H1 (cell line): ENCODE results near the gene OBP2B. TPM values are rescaled to one million over a fixed set of nuclear protein-coding genes. Genes with fewer than 3 reads are reported as not detected.

ENCODE experiments used
- CTCF ChIA-PET: fragments of 300-600 bp; sonication (Branson Sonifier 250); formaldehyde crosslinking; loops from one replicate; lab custom pipeline; 2021; ENCODE audit not compliant: partially characterized antibody; lab: Charles Lee
- POLR2A ChIA-PET: fragments of 300-600 bp; sonication (Branson Sonifier 250); formaldehyde crosslinking; loops from one replicate; lab custom pipeline; 2021; ENCODE audit warnings: inconsistent platforms; ENCODE audit not compliant: partially characterized antibody; lab: Charles Lee
- DNase-seq, 2 experiments: peaks; one replicate each; pipeline versions ENCODE4 v3.0.0 to v3.0.0-alpha.2; 2010 to 2022; ENCODE audit warnings: low spot score in 2 of 2, low read depth in 1 of 2, mixed read lengths in 1 of 2
- FAIRE-seq: peaks from 2 replicates; lab custom pipeline; 2011; peaks lifted over from hg19 to GRCh38; lab: Jason Lieb, UNC
- H2AFZ ChIP-seq: 2 replicates; pipeline ENCODE4 v1.8.1; 2012; ENCODE audit warnings: low read length, inconsistent platforms
- H2AK5ac ChIP-seq: 2 replicates; pipeline ENCODE4 v1.6.1; 2013; ENCODE audit warnings: low read depth, low read length
- H2BK120ac ChIP-seq: replicated peaks from 2 replicates; pipeline ENCODE3; 2013; ENCODE audit warnings: low read depth, low read length, inconsistent platforms
- H2BK12ac ChIP-seq: 2 replicates; pipeline ENCODE4 v1.6.1; 2013; ENCODE audit warnings: low read depth, low read length
- H2BK15ac ChIP-seq: 2 replicates; pipeline ENCODE4 v1.6.1; 2013; ENCODE audit warnings: low read length
- H2BK20ac ChIP-seq: 2 replicates; pipeline ENCODE4 v1.6.1; 2013; ENCODE audit warnings: low read length
- H2BK5ac ChIP-seq: 2 replicates; pipeline ENCODE4 v1.6.1; 2013; ENCODE audit warnings: low read depth, low read length
- H3K14ac ChIP-seq: 2 replicates; pipeline ENCODE4 v1.6.1; 2013; ENCODE audit warnings: inconsistent platforms; ENCODE audit not compliant: insufficient read length
- H3K18ac ChIP-seq: 2 replicates; pipeline ENCODE4 v1.6.1; 2013; ENCODE audit warnings: low read length; ENCODE audit errors: extremely low read depth
- H3K23ac ChIP-seq: 2 replicates; pipeline ENCODE4 v1.6.1; 2013; ENCODE audit warnings: inconsistent platforms; ENCODE audit not compliant: insufficient read length
- H3K23me2 ChIP-seq: 2 replicates; pipeline ENCODE4 v1.6.1; 2013; ENCODE audit warnings: low read depth, low read length
- H3K27ac ChIP-seq: 2 replicates; pipeline ENCODE4 v1.6.1; 2011; ENCODE audit warnings: low read depth, low read length, inconsistent platforms
- H3K27me3 ChIP-seq, 4 experiments: replicated peaks in 1 of 4; 1 replicate in 1 of 4; 2 replicates in 3 of 4; pipeline versions ENCODE4 v1.6.1 to v1.8.1; 2011 to 2013; ENCODE audit warnings: low read length in 3 of 4, mild to moderate bottlenecking in 3 of 4, inconsistent platforms in 2 of 4, mixed read lengths in 2 of 4, moderate library complexity in 1 of 4; ENCODE audit not compliant: control insufficient read depth in 3 of 4, insufficient read depth in 3 of 4; ENCODE audit errors: extremely low read depth in 1 of 4
- H3K36me3 ChIP-seq, 4 experiments: 2 replicates each; pipeline versions ENCODE4 v1.6.1 to v1.8.1; 2011 to 2013; ENCODE audit warnings: mild to moderate bottlenecking in 4 of 4, low read length in 3 of 4, moderate library complexity in 2 of 4, control low read depth in 1 of 4, inconsistent platforms in 1 of 4; ENCODE audit not compliant: insufficient read depth in 4 of 4, control insufficient read depth in 2 of 4
- H3K4ac ChIP-seq: replicated peaks from 2 replicates; pipeline ENCODE3; 2013; ENCODE audit warnings: low read length, low read depth, mixed read lengths, inconsistent platforms; ENCODE audit not compliant: insufficient read length
- H3K4me1 ChIP-seq, 4 experiments: replicated peaks in 1 of 4; 1 replicate in 1 of 4; 2 replicates in 3 of 4; pipeline versions ENCODE4 v1.6.1 to v1.8.1; 2011 to 2013; ENCODE audit warnings: low read length in 3 of 4, inconsistent platforms in 2 of 4, mixed read lengths in 1 of 4; ENCODE audit not compliant: insufficient read depth in 4 of 4, control insufficient read depth in 3 of 4
- H3K4me2 ChIP-seq, 2 experiments: 2 replicates each; pipeline versions ENCODE4 v1.6.1 to v1.8.1; 2011 to 2013; ENCODE audit warnings: low read depth in 2 of 2, low read length in 2 of 2, control low read depth in 1 of 2, inconsistent platforms in 1 of 2, mild to moderate bottlenecking in 1 of 2; ENCODE audit not compliant: insufficient read depth in 1 of 2
- H3K4me3 ChIP-seq, 4 experiments: fragments of 200-600, 300-600 bp in 1 of 4; sonication (generic), shearing (Covaris generic), sonication (Bioruptor Twin) in 1 of 4; 2 replicates each; pipeline versions ENCODE4 v1.5.1 to v1.8.1; 2011 to 2016; ENCODE audit warnings: low read length in 4 of 4, low read depth in 3 of 4, control low read depth in 2 of 4, inconsistent platforms in 2 of 4, mild to moderate bottlenecking in 2 of 4, mixed read lengths in 1 of 4, moderate library complexity in 1 of 4; ENCODE audit not compliant: insufficient read depth in 2 of 4; ENCODE audit errors: extremely low read depth in 1 of 4
- H3K56ac ChIP-seq: replicated peaks from 2 replicates; pipeline ENCODE3; 2013; ENCODE audit warnings: low read depth, mild to moderate bottlenecking, mixed read lengths, low read length, inconsistent platforms; ENCODE audit not compliant: insufficient read length
- H3K79me1 ChIP-seq: 2 replicates; pipeline ENCODE4 v1.6.1; 2013; ENCODE audit warnings: low read depth, low read length, control low read depth
- H3K79me2 ChIP-seq, 2 experiments: 2 replicates each; pipeline versions ENCODE4 v1.6.1 to v1.8.1; 2012 to 2013; ENCODE audit warnings: low read length in 2 of 2, mild to moderate bottlenecking in 2 of 2, inconsistent platforms in 1 of 2; ENCODE audit not compliant: insufficient read depth in 2 of 2, control insufficient read depth in 1 of 2
- H3K9ac ChIP-seq, 4 experiments: replicated peaks in 1 of 4; 1 replicate in 1 of 4; 2 replicates in 3 of 4; pipeline versions ENCODE4 v1.6.1 to v1.8.1; 2011 to 2013; ENCODE audit warnings: low read depth in 3 of 4, low read length in 3 of 4, control low read depth in 2 of 4, mild to moderate bottlenecking in 2 of 4, moderate library complexity in 2 of 4, inconsistent platforms in 1 of 4; ENCODE audit errors: extremely low read depth in 1 of 4
- H3K9me3 ChIP-seq, 2 experiments: 2 replicates each; pipeline versions ENCODE4 v1.6.1 to v1.8.1; 2012 to 2013; ENCODE audit warnings: mild to moderate bottlenecking in 2 of 2, moderate library complexity in 2 of 2, control low read depth in 1 of 2, inconsistent platforms in 1 of 2, low read depth in 1 of 2, low read length in 1 of 2, mixed read lengths in 1 of 2; ENCODE audit not compliant: insufficient read depth in 2 of 2
- H4K20me1 ChIP-seq, 2 experiments: replicated peaks in 1 of 2; 2 replicates each; pipeline versions ENCODE3 to v1.8.1; 2011 to 2013; ENCODE audit warnings: inconsistent platforms in 2 of 2, low read length in 2 of 2, mild to moderate bottlenecking in 1 of 2; ENCODE audit not compliant: insufficient read depth in 2 of 2, control insufficient read depth in 1 of 2
- H4K5ac ChIP-seq: 2 replicates; pipeline ENCODE4 v1.6.1; 2013; ENCODE audit warnings: low read length, low read depth, mixed read lengths, inconsistent platforms; ENCODE audit not compliant: insufficient read length
- H4K8ac ChIP-seq: 2 replicates; pipeline ENCODE4 v1.8.0; 2013; ENCODE audit warnings: mild to moderate bottlenecking, moderate library complexity, low read length, inconsistent platforms; ENCODE audit not compliant: insufficient read depth; ENCODE audit errors: extremely low read depth
- H4K91ac ChIP-seq: replicated peaks from 2 replicates; pipeline ENCODE3; 2013; ENCODE audit warnings: low read length, mixed read lengths, inconsistent platforms; ENCODE audit not compliant: insufficient read length
- RAD21 ChIP-seq, 2 experiments: IDR thresholded peaks in 1 of 2; conservative IDR thresholded peaks in 1 of 2; 2 replicates each; pipeline ENCODE4 v1.6.1; 2011; ENCODE audit warnings: low read depth in 2 of 2, low read length in 2 of 2, improper control_type of control experiment in 1 of 2, inconsistent platforms in 1 of 2, mild to moderate bottlenecking in 1 of 2, moderate library complexity in 1 of 2
- WGBS, 2 experiments: shearing (Covaris generic) in 1 of 2; methylation state at CpG; one replicate each; pipeline versions ENCODE4 v1.1.6 to v1.1.7; 2013 to 2015; ENCODE audit warnings: low lambda C conversion rate in 2 of 2, mixed read lengths in 2 of 2, inconsistent platforms in 1 of 2, low coverage in 1 of 2, missing lambda C conversion rate in 1 of 2; ENCODE audit not compliant: insufficient replicate concordance in 2 of 2, insufficient coverage in 1 of 2, insufficient read length in 1 of 2; ENCODE audit errors: extremely low coverage in 1 of 2, missing lambda C conversion rate in 1 of 2; 5-methylcytosine and 5-hydroxymethylcytosine counted together
- polyA plus RNA-seq, 7 experiments: library from polyadenylated mRNA; depleted of rRNA in 3 of 7; stranded (reverse) in 5 of 7; unstranded in 2 of 7; fragments of >200 nt in 5 of 7; fragments of 200-250 nt in 2 of 7; gene quantifications; 1 replicate in 5 of 7; 2 replicates in 1 of 7; 4 replicates in 1 of 7; pipeline versions ENCODE4 v1.2.1 to v1.2.3, GENCODE V29; 2011 to 2013; ENCODE audit warnings: missing spikeins in 2 of 7, mixed read lengths in 2 of 7
- total RNA-seq: library from RNA; stranded (reverse); fragmentation: NEBNext Ultra II Directional; extraction: Animal tissue kit (Norgen Biotek cat#: 25700); gene quantifications from 2 replicates; pipeline ENCODE4 v1.2.1, GENCODE V29; 2021
- TF ChIP-seq, protein P1 (sequence below), 3 experiments: IDR thresholded peaks; 1 replicate in 2 of 3; 2 replicates in 1 of 3; pipeline versions ENCODE4 v1.5.1 to v1.6.1; 2011; ENCODE audit warnings: low read length in 3 of 3, mild to moderate bottlenecking in 3 of 3, inconsistent platforms in 2 of 3, low read depth in 1 of 3, moderate library complexity in 1 of 3; ENCODE audit not compliant: insufficient read depth in 1 of 3; ENCODE audit errors: control extremely low read depth in 1 of 3
- TF ChIP-seq, protein P2 (sequence below): IDR thresholded peaks from 2 replicates; pipeline ENCODE4 v1.6.1; 2012; ENCODE audit warnings: inconsistent platforms

The OBP2B gene
- total and polyA plus RNA-seq, 2 of the 8 experiments (the other 6 are each of a cell fraction or from before 2014, with no cell fraction given) = not detected

DNA sequence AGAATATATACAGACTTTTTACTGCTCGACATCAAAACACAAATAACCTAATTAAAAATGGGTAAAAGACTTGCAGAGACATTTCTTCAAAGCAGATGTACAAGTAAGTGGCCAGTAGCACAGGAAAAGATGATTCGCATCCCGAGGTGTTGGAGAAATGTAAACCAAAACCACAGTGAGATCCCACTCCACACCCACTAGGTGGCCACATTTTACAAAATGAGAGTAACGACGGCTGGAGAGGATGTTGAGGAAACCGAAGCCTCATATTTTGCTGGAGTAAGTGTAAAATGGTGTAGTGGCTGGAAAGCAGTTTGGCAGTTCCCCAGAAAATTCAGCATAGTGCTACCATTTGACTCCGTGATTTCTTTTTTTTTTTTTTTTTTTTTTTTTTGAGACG, 24.1 kb downstream of the OBP2B start:
- H2BK5ac ChIP-seq = no peak overlapping the region
- no peak overlapping the region for H3K9ac ChIP-seq
- H3K4ac ChIP-seq = no peak overlapping the region
- no peak overlapping the region for H2BK12ac ChIP-seq
- peaks cover 0 to 1% of the 10 kb centered on the region in 2 experiments for H4K20me1 ChIP-seq
- no peak overlapping the region for H4K8ac ChIP-seq
- no peak overlapping the region for H2BK20ac ChIP-seq
- H2BK15ac ChIP-seq = no peak overlapping the region
- no peak overlapping the region for H4K91ac ChIP-seq
- no peak overlapping the region for H3K14ac ChIP-seq
- no peak overlapping the region for H3K23ac ChIP-seq
- no peaks in the 10 kb centered on the region for H3K9me3 ChIP-seq
- TF ChIP-seq, protein P1, sequence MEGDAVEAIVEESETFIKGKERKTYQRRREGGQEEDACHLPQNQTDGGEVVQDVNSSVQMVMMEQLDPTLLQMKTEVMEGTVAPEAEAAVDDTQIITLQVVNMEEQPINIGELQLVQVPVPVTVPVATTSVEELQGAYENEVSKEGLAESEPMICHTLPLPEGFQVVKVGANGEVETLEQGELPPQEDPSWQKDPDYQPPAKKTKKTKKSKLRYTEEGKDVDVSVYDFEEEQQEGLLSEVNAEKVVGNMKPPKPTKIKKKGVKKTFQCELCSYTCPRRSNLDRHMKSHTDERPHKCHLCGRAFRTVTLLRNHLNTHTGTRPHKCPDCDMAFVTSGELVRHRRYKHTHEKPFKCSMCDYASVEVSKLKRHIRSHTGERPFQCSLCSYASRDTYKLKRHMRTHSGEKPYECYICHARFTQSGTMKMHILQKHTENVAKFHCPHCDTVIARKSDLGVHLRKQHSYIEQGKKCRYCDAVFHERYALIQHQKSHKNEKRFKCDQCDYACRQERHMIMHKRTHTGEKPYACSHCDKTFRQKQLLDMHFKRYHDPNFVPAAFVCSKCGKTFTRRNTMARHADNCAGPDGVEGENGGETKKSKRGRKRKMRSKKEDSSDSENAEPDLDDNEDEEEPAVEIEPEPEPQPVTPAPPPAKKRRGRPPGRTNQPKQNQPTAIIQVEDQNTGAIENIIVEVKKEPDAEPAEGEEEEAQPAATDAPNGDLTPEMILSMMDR (IDR thresholded peaks at IDR 0.05; ENCODE audit: control extremely low read depth in 1 of 3, insufficient read depth in 1 of 3, low read depth in 1 of 3, low read length in 3 of 3) = peak; percentile 9 to 58 (median 54)
- TF ChIP-seq, protein P2, sequence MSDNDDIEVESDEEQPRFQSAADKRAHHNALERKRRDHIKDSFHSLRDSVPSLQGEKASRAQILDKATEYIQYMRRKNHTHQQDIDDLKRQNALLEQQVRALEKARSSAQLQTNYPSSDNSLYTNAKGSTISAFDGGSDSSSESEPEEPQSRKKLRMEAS = no peak
- TF ChIP-seq RAD21 (IDR thresholded peaks at IDR 0.05 in 1 of 2, conservative IDR thresholded peaks at IDR 0.05 in 1 of 2; ENCODE audit: low read depth in 2 of 2, low read length in 2 of 2) = peak; percentile 46 to 62; a peak in 3 of 4 replicates
- no peak overlapping the region for H3K4me2 ChIP-seq
- H3K18ac ChIP-seq = no peak overlapping the region
- DNase-seq = no peak
- no peak overlapping the region for H2AFZ ChIP-seq
- no peaks in the 10 kb centered on the region for H3K4me1 ChIP-seq
- H3K79me1 ChIP-seq = no peaks in the 10 kb centered on the region
- no peaks in the 10 kb centered on the region for H3K36me3 ChIP-seq
- WGBS, 2 experiments = 57% methylated on average over 6 of the region's 8 CpGs; no CpG with 5 or more reads in 1 of the 2 experiments
- H4K5ac ChIP-seq = no peak overlapping the region
- H3K79me2 ChIP-seq = no peaks in the 10 kb centered on the region
- no peak overlapping the region for H3K27ac ChIP-seq
- no peaks in the 10 kb centered on the region for H3K23me2 ChIP-seq
- CTCF ChIA-PET = interaction anchor here (0.6 to 5.5 kb wide), 23 partner anchors 9 to 290 kb away, joined by 3 to 123 read pairs (median 6); no protein-coding TSS in a partner anchor
- peaks cover 0 to 13% (median 9%) of the 10 kb centered on the region in 4 experiments; a peak in 4 of 7 replicates for H3K27me3 ChIP-seq
- no peak overlapping the region for H3K56ac ChIP-seq
- H3K4me3 ChIP-seq = no peak overlapping the region
- H2BK120ac ChIP-seq = no peak overlapping the region
- no peak overlapping the region for H2AK5ac ChIP-seq
- POLR2A ChIA-PET = interaction anchor here (1.5 to 2.8 kb wide), 2 partner anchors 145 to 163 kb away, joined by 6 to 8 read pairs; partner anchors contain the start of genes MED22 and RPL7A
- FAIRE-seq = no peak
